ENCODE results near the gene TERT.

Gene TERT

GRCh38 chr5:1224631-1225030 is 70.2 kb downstream of the TERT start:
- ATAC-seq (no peak), DNase-seq (ENCODE audit: low spot score in 2 of 2) (no peak)
- H3K27ac Mint-ChIP-seq, result no peak overlapping the region

GRCh38 chr5:1223278-1223670 is 71.6 kb downstream of the TERT start:
- Mint-ChIP-seq H3K4me3 (no peak overlapping the region), H3K36me3 (no peaks in the 10 kb centered on the region), H3K9me3 (no peaks in the 10 kb centered on the region), H3K27ac (no peak overlapping the region), H3K4me1 (peaks cover 4% of the 10 kb centered on the region)
- ATAC-seq (no peak), DNase-seq (ENCODE audit: low spot score in 2 of 2) (no peak)

More at GRCh38 chr5:1224631-1225030, 70.2 kb downstream of the TERT start:
- H3K36me3 Mint-ChIP-seq, result no peaks in the 10 kb centered on the region
- H3K4me3 Mint-ChIP-seq, result no peak overlapping the region
- H3K9me3 Mint-ChIP-seq, result no peaks in the 10 kb centered on the region
- H3K4me1 Mint-ChIP-seq, result peaks cover 17% of the 10 kb centered on the region

DNA sequence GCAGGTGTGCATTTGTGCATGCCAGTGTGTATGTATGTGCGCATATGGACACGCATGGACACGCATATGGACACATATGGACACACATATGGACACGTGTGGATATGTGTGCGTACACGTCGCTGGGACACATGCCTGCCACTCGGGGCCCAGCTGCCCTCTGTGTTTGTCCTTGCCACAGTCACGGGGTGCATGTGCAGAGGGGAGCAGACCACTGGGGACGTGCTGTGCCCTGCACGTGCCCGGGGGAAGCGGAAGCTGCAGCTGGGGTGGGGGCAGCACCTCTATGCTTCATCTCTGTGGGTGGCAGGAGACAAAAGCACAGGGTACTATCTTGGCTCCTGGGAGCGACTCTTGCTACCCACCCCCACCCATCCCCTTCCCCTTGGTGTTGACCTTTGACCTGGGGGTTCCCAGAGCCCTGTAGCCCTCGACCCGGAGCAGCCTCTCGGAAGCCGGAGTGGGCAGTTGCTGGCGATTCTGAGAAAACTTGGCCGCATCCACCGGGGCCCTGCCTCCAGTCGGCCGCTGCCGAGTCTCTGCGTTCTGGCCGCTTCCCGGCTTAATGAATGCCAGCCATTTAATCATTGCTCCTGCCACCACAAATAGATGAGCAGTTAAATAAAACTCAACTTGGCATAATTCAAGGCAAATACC is 72.1 kb downstream of the TERT start:
- no peak for ATAC-seq
- no peaks in the 10 kb centered on the region for H3K36me3 Mint-ChIP-seq
- H3K4me1 Mint-ChIP-seq, result no peaks in the 10 kb centered on the region
- DNase-seq (ENCODE audit: low spot score in 2 of 2), result no peak
- H3K4me3 Mint-ChIP-seq, result no peak overlapping the region
- H3K27ac Mint-ChIP-seq, result no peak overlapping the region
- H3K9me3 Mint-ChIP-seq, result no peaks in the 10 kb centered on the region

DNA sequence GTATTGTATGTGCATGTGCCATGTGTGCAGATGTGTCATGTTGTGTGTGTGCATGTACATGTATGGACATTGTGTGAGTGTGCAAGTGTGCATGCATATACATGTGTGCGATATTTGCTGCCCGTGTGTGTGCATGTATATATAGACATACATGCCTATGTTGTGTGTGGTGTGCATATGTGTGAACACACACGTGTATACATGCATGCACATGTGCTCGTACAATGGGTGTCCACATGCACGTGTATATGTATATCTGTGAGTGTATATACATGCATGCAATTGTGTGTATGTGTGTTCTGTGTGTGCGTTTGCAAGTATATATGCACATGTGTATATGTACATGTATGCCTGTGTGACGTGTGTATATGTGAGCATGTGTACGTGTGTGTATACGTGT is 72.7 kb downstream of the TERT start:
- ATAC-seq, result no peak
- Mint-ChIP-seq H3K4me1 (no peaks in the 10 kb centered on the region), H3K4me3 (no peak overlapping the region), H3K36me3 (no peaks in the 10 kb centered on the region), H3K27ac (no peak overlapping the region), H3K9me3 (no peaks in the 10 kb centered on the region)
- DNase-seq (ENCODE audit: low spot score in 2 of 2), result no peak

DNA sequence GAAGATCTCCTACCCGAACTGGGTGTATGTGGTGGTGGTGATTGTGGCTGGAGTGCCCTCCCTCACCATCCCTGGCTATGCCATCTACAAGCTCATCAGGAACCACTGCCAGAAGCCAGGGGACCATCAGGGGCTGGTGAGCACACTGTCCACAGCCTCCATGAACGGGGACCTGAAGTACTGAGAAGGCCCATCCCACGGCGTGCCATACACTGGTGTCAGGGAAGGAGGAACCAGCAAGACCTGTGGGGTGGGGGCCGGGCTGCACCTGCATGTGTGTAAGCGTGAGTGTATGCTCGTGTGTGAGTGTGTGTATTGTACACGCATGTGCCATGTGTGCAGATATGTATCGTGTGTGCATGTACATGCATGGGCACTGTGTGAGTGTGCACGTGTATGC is 73.1 kb downstream of the TERT start:
- H3K36me3 Mint-ChIP-seq, result no peaks in the 10 kb centered on the region
- no peak for DNase-seq (ENCODE audit: low spot score in 2 of 2)
- H3K4me1 Mint-ChIP-seq, result no peaks in the 10 kb centered on the region
- no peak overlapping the region for H3K27ac Mint-ChIP-seq
- H3K4me3 Mint-ChIP-seq, result no peak overlapping the region
- H3K9me3 Mint-ChIP-seq, result no peaks in the 10 kb centered on the region
- ATAC-seq, result no peak

GRCh38 chr5:1220831-1221230 is 74.0 kb downstream of the TERT start:
- ATAC-seq, result no peak
- no peak for DNase-seq (ENCODE audit: low spot score in 2 of 2)
- Mint-ChIP-seq H3K36me3 (no peaks in the 10 kb centered on the region), H3K4me1 (no peaks in the 10 kb centered on the region), H3K9me3 (no peaks in the 10 kb centered on the region), H3K4me3 (no peak overlapping the region), H3K27ac (no peak overlapping the region)

DNA sequence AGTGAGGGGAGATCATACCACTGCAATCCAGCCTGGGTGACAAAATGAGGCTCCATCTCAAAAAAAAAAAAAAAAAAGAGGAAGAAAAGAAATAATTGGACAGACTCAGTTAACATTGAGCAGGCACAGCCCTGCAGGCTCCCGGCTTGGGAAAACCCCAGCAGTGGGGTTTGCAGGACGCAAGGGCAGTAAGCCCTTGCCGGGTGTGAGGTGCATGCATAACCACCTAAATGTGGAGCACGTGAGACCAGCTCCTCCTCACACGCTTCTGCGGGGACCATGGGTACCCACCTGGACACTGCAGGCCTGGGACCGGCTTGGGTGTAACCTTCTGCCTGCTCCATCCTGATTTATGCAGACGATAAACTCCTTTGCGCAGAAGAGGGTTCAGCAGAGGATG is 74.5 kb downstream of the TERT start:
- Mint-ChIP-seq H3K27ac (no peak overlapping the region), H3K4me3 (no peak overlapping the region), H3K9me3 (no peaks in the 10 kb centered on the region), H3K4me1 (no peaks in the 10 kb centered on the region), H3K36me3 (no peaks in the 10 kb centered on the region)
- ATAC-seq (no peak), DNase-seq (ENCODE audit: low spot score in 2 of 2) (no peak)

- ATAC-seq (no peak), DNase-seq (ENCODE audit: low spot score in 2 of 2) (no peak)
- H3K4me1 Mint-ChIP-seq, result no peaks in the 10 kb centered on the region
- no peak overlapping the region for H3K4me3 Mint-ChIP-seq
- H3K27ac Mint-ChIP-seq, result no peak overlapping the region
- H3K9me3 Mint-ChIP-seq, result no peaks in the 10 kb centered on the region
- H3K36me3 Mint-ChIP-seq, result no peaks in the 10 kb centered on the region
Measured at GRCh38 chr5:1219768-1220100, 75.1 kb downstream of the TERT start.

GRCh38 chr5:1219098-1219767 is 75.6 kb downstream of the TERT start:
- H3K36me3 Mint-ChIP-seq, result no peaks in the 10 kb centered on the region
- no peak overlapping the region for H3K27ac Mint-ChIP-seq
- DNase-seq (ENCODE audit: low spot score in 2 of 2), result no peak
- H3K9me3 Mint-ChIP-seq, result no peaks in the 10 kb centered on the region
- ATAC-seq, result no peak
- no peaks in the 10 kb centered on the region for H3K4me1 Mint-ChIP-seq
- no peak overlapping the region for H3K4me3 Mint-ChIP-seq

DNA sequence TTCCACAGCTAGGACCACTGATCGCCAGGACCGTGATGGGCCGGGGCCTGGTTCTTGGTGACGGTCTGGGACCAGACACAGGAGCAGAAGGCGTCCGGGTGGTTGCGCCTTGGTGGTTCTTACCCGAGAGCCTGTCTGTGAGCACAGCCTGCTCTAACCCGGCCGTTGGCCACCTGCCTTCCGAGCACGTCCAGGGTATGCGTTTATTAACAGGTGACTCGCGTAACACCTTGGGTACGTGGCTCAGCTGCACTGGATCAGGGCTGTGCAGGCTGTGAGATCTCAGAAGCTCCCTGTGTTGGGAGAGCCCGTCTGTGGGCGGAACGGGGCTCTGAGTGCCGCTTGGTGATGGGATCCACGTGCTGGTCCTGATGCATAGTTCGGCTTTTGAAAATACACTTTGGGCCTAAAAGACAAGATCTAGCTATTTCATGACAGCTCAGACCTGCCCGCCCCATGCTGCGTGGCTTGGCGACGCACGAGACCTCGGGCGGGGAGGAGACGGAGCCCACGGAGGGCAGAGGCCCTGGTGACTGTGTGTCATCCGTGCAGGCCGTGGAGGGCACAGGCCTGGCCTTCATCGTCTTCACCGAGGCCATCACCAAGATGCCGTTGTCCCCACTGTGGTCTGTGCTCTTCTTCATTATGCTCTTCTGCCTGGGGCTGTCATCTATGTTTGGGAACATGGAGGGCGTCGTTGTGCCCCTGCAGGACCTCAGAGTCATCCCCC is 76.4 kb downstream of the TERT start:
- DNase-seq (ENCODE audit: low spot score in 2 of 2), result no peak
- no peak overlapping the region for H3K4me3 Mint-ChIP-seq
- ATAC-seq, result no peak

GRCh38 chr5:1217596-1218206 is 77.2 kb downstream of the TERT start:
- H3K36me3 Mint-ChIP-seq, result no peaks in the 10 kb centered on the region
- DNase-seq (ENCODE audit: low spot score in 2 of 2) (no peak), ATAC-seq (no peak)
- H3K4me3 Mint-ChIP-seq, result no peak overlapping the region
- no peaks in the 10 kb centered on the region for H3K4me1 Mint-ChIP-seq
- no peak overlapping the region for H3K27ac Mint-ChIP-seq
- H3K9me3 Mint-ChIP-seq, result no peaks in the 10 kb centered on the region

More for the DNA sequence above, 76.4 kb downstream of the TERT start:
- Mint-ChIP-seq H3K9me3 (no peaks in the 10 kb centered on the region), H3K36me3 (no peaks in the 10 kb centered on the region), H3K27ac (no peak overlapping the region), H3K4me1 (no peaks in the 10 kb centered on the region)

- H3K4me3 Mint-ChIP-seq, result no peak overlapping the region
- DNase-seq (ENCODE audit: low spot score in 2 of 2) (no peak), ATAC-seq (no peak)
- no peaks in the 10 kb centered on the region for H3K4me1 Mint-ChIP-seq
- no peaks in the 10 kb centered on the region for H3K36me3 Mint-ChIP-seq
- no peaks in the 10 kb centered on the region for H3K9me3 Mint-ChIP-seq
- no peak overlapping the region for H3K27ac Mint-ChIP-seq
Measured at GRCh38 chr5:1216918-1217295, 78.0 kb downstream of the TERT start.

DNA sequence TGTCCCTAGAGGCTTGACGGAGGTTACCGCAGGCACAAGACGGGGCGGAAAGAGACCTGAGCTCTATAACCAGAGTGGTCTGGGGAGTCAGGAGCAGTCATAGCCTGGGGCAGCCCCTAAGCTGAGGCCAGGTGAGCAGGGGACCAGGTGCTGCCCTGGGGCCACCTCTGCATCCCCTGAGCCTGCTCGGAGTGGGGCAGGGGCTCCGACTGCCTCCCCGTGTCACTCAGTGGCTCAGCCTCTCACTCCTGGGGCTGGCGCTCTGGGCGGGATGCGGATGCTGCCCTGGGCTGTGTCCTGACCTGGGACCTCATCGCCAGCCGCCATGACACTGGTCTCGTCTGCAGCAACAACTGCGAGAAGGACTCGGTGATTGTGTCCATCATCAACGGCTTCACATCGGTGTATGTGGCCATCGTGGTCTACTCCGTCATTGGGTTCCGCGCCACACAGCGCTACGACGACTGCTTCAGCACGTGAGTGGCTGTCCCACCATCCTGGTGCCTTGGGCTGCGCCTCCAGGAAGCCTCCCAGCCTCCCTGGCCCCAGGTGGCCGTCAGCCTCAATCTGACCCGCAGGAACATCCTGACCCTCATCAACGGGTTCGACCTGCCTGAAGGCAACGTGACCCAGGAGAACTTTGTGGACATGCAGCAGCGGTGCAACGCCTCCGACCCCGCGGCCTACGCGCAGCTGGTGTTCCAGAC is 78.5 kb downstream of the TERT start:
- DNase-seq (ENCODE audit: low spot score in 2 of 2), result no peak
- H3K36me3 Mint-ChIP-seq, result no peaks in the 10 kb centered on the region
- H3K4me1 Mint-ChIP-seq, result no peaks in the 10 kb centered on the region

DNA sequence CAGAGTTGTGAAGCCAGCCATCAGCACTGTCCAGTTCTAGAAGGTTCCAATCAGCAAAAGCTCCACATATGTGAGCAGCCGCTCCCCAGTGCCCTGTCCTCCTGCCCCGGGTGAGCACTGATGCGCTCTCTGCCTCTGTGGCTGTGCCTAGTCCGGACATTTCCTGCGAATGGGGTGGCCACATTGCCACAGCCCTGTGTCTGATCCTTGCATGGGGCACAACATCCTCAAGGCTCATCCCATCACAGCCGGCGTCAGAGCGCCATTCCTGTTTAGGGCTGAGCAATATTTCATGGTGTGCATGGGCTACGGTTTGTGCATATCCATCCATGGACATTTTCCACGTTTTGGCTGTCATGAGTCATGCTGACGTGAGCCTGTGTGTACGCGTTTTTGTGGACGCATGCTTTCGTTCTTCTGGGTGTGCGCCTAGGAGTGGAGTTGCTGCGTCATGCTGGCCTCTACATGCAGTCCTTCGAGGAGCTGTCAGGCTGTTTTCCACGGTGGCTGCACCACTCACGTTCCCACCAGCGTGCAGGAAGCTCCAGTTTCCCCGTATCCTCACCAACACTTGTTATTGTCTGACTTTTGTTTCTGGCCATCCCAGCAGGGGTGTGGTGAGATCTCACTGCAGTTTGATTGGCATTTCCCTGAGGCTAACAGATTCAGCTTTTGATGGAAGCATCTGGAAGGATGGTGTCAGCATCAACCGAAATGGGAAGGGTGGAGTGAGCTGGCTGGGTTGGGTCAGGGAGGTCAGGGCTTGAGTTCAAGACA is 79.4 kb downstream of the TERT start:
- H3K36me3 Mint-ChIP-seq, result no peaks in the 10 kb centered on the region
- H3K9me3 Mint-ChIP-seq, result no peaks in the 10 kb centered on the region
- H3K27ac Mint-ChIP-seq, result no peak overlapping the region
- no peaks in the 10 kb centered on the region for H3K4me1 Mint-ChIP-seq
- H3K4me3 Mint-ChIP-seq, result no peak overlapping the region
- ATAC-seq, result no peak
- no peak for DNase-seq (ENCODE audit: low spot score in 2 of 2)

More for the DNA sequence above, 78.5 kb downstream of the TERT start:
- Mint-ChIP-seq H3K27ac (no peak overlapping the region), H3K4me3 (no peak overlapping the region), H3K9me3 (no peaks in the 10 kb centered on the region)
- no peak for ATAC-seq

GRCh38 chr5:1214936-1215220 is 80.0 kb downstream of the TERT start:
- no peak for DNase-seq (ENCODE audit: low spot score in 2 of 2)
- Mint-ChIP-seq H3K27ac (no peak overlapping the region), H3K4me3 (no peak overlapping the region), H3K9me3 (no peaks in the 10 kb centered on the region), H3K4me1 (no peaks in the 10 kb centered on the region), H3K36me3 (no peaks in the 10 kb centered on the region)
- ATAC-seq, result no peak
